Measurements from ENCODE around the gene C4B. TPM values are rescaled to one million over a fixed set of nuclear protein-coding genes. Genes with fewer than 3 reads are reported as not detected.
"Not testable (repeated sequence)": the region's sequence is repeated elsewhere in the genome, so short reads cannot be mapped to it uniquely, and the experiment has no call there.

The C4B gene
- total RNA-seq, 2 donors from 2014 or later: 49.2 to 137 TPM

DNA sequence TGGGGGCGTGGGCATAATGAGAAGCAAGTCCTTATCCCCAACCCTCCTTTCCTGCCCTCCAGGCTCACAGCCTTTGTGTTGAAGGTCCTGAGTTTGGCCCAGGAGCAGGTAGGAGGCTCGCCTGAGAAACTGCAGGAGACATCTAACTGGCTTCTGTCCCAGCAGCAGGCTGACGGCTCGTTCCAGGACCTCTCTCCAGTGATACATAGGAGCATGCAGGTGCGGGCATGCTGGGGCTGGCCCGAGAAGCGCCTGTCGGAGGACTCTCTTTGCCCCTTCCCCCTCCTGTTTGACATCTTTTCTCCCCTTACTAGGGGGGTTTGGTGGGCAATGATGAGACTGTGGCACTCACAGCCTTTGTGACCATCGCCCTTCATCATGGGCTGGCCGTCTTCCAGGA, 14.0 kb downstream of the C4B start:
- DNase-seq (ENCODE audit: low spot score); H3K4me1 ChIP-seq (replicated peaks); H3K9me3 ChIP-seq; intact Hi-C loops (cut with DNase I); H3K27ac ChIP-seq; H3K36me3 ChIP-seq; H3K27me3 ChIP-seq (replicated peaks; ENCODE audit: insufficient read depth); H3K4me3 ChIP-seq: not testable (repeated sequence)
- WGBS: 19% methylated on average over 6 of the region's 10 CpGs

DNA sequence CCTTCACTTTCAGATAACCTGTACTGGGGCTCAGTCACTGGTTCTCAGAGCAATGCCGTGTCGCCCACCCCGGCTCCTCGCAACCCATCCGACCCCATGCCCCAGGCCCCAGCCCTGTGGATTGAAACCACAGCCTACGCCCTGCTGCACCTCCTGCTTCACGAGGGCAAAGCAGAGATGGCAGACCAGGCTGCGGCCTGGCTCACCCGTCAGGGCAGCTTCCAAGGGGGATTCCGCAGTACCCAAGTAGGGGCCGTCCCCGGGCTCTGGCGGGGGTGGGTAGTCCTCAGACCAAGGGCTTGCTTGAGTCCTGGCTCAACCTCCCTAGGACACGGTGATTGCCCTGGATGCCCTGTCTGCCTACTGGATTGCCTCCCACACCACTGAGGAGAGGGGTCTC, 15.0 kb downstream of the C4B start:
- 95% methylated on average over 8 of the region's 14 CpGs for WGBS
- H3K4me3 ChIP-seq; H3K27ac ChIP-seq; intact Hi-C loops (cut with DNase I); H3K9me3 ChIP-seq; H3K36me3 ChIP-seq; H3K4me1 ChIP-seq (replicated peaks); H3K27me3 ChIP-seq (replicated peaks; ENCODE audit: insufficient read depth); DNase-seq (ENCODE audit: low spot score): not testable (repeated sequence)

DNA sequence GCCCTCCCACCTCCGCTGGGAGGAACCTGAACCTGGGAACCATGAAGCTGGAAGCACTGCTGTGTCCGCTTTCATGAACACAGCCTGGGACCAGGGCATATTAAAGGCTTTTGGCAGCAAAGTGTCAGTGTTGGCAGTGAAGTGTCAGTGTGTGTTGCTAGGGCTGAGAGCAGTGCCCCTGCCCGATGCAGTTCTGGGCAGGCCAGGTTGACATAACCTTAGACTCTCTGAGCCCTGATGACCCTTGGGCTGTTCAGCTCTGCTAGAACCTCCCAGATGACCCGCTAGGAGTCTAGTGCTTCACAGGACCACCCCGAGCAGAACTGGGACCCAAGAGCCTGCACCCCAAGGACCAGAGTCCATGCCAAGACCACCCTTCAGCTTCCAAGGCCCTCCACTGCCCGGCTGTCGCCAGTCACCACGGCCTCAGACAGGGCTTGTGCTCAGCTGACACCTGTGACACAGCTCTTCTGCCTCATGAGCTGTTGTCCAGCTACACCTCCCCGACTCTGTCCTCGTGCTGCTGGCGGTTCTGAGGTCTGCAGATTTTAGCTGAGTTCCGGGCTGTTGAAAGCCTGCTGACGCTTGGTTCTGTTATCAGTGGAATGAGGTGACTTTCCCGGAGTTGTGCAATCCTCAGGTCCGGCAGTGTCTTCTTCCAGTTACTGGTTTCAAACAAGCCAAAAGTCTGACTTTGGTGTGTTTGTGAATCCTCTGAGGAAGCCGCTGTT, 20.9 kb downstream of the C4B start:
- H3K9me3 ChIP-seq; DNase-seq (ENCODE audit: low spot score); H3K36me3 ChIP-seq; H3K27me3 ChIP-seq (replicated peaks; ENCODE audit: insufficient read depth); intact Hi-C loops (cut with DNase I); H3K27ac ChIP-seq; H3K4me3 ChIP-seq; H3K4me1 ChIP-seq (replicated peaks): not testable (repeated sequence)
- WGBS: no CpG with 5 or more reads among the region's 16 CpGs

DNA sequence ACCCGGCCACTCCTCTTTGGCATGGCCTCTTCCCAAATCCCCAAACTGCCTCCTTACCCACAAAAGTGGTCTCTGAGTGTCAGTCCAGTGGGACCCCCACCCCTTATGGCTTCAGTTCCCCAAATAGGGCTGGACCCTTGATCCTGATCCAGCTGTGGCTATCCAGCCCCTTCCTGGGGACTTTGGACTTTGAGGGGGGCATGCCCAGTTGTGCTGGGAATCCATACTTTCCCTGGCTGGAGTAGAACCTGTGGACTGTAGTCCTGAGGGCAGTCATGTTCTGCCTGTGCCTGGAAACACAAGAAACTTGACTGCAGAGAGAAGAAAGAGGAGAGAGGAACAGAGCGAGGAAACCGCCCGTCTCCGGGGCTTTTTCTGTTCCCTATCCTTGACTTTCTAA, 22.5 kb downstream of the C4B start:
- H3K27me3 ChIP-seq (replicated peaks; ENCODE audit: insufficient read depth); H3K27ac ChIP-seq; H3K9me3 ChIP-seq; H3K4me1 ChIP-seq (replicated peaks); H3K36me3 ChIP-seq; intact Hi-C loops (cut with DNase I); DNase-seq (ENCODE audit: low spot score); H3K4me3 ChIP-seq: not testable (repeated sequence)
- WGBS: 81% methylated on average over 5 of the region's 5 CpGs

DNA sequence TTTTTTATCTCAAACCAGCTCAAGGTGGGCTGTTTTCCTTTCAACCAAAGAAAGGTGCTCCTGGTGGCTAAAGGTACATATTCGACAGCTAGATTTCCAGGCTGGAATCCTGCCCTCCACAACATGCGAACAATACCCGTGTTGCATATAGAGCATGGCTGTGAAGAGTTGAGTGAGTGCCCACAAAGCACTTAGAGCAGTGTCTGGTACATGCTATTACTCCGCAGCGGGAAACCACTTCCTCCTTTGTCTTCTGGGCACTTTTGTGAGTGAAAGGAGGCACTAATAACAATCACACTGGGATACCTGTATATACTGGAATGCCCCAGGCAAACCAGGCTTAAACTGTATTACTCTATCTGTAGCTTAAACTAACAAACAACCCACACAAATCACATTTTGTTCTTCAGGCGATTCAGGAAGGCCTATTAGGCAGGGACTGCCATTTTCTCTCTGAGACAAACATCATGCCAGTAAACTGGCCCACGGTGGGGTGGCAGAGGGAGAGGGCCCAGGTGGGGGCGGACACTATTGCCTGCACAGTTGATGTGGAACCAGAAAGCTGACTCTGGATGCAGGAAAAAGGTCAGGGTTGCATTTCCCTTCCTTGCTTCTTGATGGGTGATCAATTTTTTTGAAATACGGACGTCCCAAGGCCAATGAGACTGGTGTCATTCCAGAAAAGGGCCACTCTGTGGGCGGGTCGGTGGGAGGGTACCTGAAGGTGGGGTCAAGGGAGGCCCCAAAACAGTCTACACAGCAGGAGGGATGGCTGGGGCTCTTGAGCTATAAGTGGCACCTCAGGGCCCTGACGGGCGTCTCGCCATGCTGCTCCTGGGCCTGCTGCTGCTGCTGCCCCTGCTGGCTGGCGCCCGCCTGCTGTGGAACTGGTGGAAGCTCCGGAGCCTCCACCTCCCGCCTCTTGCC, 23.3 kb downstream of the C4B start, which contains the start of gene CYP21A2:
Gene CYP21A2 (plus strand): TSS at position 818 of the 927 bp plus-strand sequence. CDS start 8 bp downstream, at position 826.
- intact Hi-C loops (cut with DNase I); DNase-seq (ENCODE audit: low spot score); H3K4me3 ChIP-seq; H3K27ac ChIP-seq; H3K9me3 ChIP-seq; H3K27me3 ChIP-seq (replicated peaks; ENCODE audit: insufficient read depth); H3K36me3 ChIP-seq; H3K4me1 ChIP-seq (replicated peaks): not testable (repeated sequence)
- 57% methylated on average over 9 of the region's 19 CpGs for WGBS

DNA sequence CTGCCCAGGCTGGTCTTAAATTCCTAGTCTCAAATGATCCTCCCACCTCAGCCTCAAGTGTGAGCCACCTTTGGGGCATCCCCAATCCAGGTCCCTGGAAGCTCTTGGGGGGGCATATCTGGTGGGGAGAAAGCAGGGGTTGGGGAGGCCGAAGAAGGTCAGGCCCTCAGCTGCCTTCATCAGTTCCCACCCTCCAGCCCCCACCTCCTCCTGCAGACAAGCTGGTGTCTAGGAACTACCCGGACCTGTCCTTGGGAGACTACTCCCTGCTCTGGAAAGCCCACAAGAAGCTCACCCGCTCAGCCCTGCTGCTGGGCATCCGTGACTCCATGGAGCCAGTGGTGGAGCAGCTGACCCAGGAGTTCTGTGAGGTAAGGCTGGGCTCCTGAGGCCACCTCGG, 24.3 kb downstream of the C4B start:
- H3K36me3 ChIP-seq; H3K9me3 ChIP-seq; H3K27ac ChIP-seq; DNase-seq (ENCODE audit: low spot score); H3K4me1 ChIP-seq (replicated peaks); H3K27me3 ChIP-seq (replicated peaks; ENCODE audit: insufficient read depth); H3K4me3 ChIP-seq; intact Hi-C loops (cut with DNase I): not testable (repeated sequence)
- WGBS: 68% methylated on average over 2 of the region's 5 CpGs

DNA sequence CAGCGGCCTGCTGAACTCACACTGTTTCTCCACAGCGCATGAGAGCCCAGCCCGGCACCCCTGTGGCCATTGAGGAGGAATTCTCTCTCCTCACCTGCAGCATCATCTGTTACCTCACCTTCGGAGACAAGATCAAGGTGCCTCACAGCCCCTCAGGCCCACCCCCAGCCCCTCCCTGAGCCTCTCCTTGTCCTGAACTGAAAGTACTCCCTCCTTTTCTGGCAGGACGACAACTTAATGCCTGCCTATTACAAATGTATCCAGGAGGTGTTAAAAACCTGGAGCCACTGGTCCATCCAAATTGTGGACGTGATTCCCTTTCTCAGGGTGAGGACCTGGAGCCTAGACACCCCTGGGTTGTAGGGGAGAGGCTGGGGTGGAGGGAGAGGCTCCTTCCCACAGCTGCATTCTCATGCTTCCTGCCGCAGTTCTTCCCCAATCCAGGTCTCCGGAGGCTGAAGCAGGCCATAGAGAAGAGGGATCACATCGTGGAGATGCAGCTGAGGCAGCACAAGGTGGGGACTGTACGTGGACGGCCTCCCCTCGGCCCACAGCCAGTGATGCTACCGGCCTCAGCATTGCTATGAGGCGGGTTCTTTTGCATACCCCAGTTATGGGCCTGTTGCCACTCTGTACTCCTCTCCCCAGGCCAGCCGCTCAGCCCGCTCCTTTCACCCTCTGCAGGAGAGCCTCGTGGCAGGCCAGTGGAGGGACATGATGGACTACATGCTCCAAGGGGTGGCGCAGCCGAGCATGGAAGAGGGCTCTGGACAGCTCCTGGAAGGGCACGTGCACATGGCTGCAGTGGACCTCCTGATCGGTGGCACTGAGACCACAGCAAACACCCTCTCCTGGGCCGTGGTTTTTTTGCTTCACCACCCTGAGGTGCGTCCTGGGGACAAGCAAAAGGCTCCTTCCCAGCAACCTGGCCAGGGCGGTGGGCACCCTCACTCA, 25.0 kb downstream of the C4B start:
- H3K27ac ChIP-seq; H3K4me1 ChIP-seq (replicated peaks); H3K27me3 ChIP-seq (replicated peaks; ENCODE audit: insufficient read depth); H3K4me3 ChIP-seq; H3K9me3 ChIP-seq; H3K36me3 ChIP-seq; DNase-seq (ENCODE audit: low spot score); intact Hi-C loops (cut with DNase I): not testable (repeated sequence)
- 69% methylated on average over 19 of the region's 24 CpGs for WGBS

DNA sequence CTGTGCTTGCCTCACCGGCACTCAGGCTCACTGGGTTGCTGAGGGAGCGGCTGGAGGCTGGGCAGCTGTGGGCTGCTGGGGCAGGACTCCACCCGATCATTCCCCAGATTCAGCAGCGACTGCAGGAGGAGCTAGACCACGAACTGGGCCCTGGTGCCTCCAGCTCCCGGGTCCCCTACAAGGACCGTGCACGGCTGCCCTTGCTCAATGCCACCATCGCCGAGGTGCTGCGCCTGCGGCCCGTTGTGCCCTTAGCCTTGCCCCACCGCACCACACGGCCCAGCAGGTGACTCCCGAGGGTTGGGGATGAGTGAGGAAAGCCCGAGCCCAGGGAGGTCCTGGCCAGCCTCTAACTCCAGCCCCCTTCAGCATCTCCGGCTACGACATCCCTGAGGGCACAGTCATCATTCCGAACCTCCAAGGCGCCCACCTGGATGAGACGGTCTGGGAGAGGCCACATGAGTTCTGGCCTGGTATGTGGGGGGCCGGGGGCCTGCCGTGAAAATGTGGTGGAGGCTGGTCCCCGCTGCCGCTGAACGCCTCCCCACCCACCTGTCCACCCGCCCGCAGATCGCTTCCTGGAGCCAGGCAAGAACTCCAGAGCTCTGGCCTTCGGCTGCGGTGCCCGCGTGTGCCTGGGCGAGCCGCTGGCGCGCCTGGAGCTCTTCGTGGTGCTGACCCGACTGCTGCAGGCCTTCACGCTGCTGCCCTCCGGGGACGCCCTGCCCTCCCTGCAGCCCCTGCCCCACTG, 25.9 kb downstream of the C4B start:
- not testable (repeated sequence) for DNase-seq (ENCODE audit: low spot score)

DNA sequence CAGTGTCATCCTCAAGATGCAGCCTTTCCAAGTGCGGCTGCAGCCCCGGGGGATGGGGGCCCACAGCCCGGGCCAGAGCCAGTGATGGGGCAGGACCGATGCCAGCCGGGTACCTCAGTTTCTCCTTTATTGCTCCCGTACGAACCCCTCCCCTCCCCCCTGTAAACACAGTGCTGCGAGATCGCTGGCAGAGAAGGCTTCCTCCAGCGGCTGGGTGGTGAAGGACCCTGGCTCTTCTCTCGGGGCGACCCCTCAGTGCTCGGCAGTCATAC, 26.4 kb downstream of the C4B start:
- DNase-seq (ENCODE audit: low spot score); H3K36me3 ChIP-seq; intact Hi-C loops (cut with DNase I); H3K27me3 ChIP-seq (replicated peaks; ENCODE audit: insufficient read depth); H3K4me3 ChIP-seq; H3K4me1 ChIP-seq (replicated peaks); H3K9me3 ChIP-seq; H3K27ac ChIP-seq: not testable (repeated sequence)
- WGBS: no CpG with 5 or more reads among the region's 13 CpGs

More for the DNA sequence above, 25.9 kb downstream of the C4B start:
- H3K36me3 ChIP-seq; H3K4me3 ChIP-seq; H3K27me3 ChIP-seq (replicated peaks; ENCODE audit: insufficient read depth); intact Hi-C loops (cut with DNase I); H3K27ac ChIP-seq; H3K4me1 ChIP-seq (replicated peaks); H3K9me3 ChIP-seq: not testable (repeated sequence)
- WGBS: no CpG with 5 or more reads among the region's 43 CpGs

DNA sequence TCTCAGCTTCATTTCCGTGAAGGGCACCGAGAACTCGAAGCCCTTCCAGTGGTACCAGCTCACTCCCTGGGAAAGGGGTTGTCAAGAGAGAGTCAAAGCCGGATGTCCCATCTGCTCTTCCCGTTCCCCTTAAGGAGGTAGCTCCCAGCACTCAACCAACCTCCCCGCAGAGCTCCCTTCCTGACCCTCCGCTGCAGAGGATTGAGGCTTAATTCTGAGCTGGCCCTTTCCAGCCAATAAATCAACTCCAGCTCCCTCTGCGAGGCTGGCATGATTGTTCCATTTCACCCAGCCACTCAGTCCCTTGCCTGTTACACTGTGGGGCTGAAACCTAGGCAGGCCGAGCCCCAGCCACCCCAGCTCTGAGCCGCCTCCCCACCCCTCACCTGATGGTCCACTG, 26.8 kb downstream of the C4B start:
- 72% methylated on average over 5 of the region's 10 CpGs for WGBS
- H3K9me3 ChIP-seq; H3K4me3 ChIP-seq; H3K4me1 ChIP-seq (replicated peaks); DNase-seq (ENCODE audit: low spot score); H3K36me3 ChIP-seq; intact Hi-C loops (cut with DNase I); H3K27ac ChIP-seq; H3K27me3 ChIP-seq (replicated peaks; ENCODE audit: insufficient read depth): not testable (repeated sequence)

DNA sequence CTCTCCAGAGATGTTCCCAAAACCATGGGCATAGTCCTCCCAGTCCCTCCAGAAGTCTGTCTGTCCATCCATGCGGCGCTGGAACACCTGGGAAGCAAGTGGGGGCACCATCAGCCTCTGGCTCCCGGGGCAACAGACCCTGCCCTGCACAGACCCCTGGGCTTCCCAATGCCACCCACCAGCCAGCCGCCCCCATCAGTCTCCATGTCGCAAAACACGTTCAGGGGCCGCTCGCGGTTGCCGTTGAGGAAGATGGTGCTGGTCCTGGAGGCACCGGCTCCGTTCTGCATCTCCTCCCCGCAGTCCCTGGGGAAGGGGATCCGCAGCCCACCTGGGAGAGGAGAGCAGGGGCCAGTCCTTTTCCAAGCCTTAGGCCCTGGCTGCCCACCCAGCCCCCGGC, 27.7 kb downstream of the C4B start:
- WGBS: no CpG with 5 or more reads among the region's 15 CpGs
- H3K27ac ChIP-seq; DNase-seq (ENCODE audit: low spot score); intact Hi-C loops (cut with DNase I); H3K4me3 ChIP-seq; H3K27me3 ChIP-seq (replicated peaks; ENCODE audit: insufficient read depth); H3K4me1 ChIP-seq (replicated peaks); H3K36me3 ChIP-seq; H3K9me3 ChIP-seq: not testable (repeated sequence)

Measured in prostate gland (tissue), 2 donors.